GM23338 (cell line): ENCODE results near the gene KCTD15. TPM values are rescaled to one million over a fixed set of nuclear protein-coding genes. Genes with fewer than 3 reads are reported as not detected.

Source experiments
- ATAC-seq: fragments of 200-7000 bp; cut with Tn5 transposase; 3 replicates; pipeline ENCODE4 v1.9.1; 2020
- DNase-seq: peaks from one replicate; pipeline ENCODE4 v3.0.0-alpha.2; 2015; ENCODE audit warnings: low spot score
- H2AFZ ChIP-seq: fragments of 200-600 bp; sonication (generic); 2 replicates; pipeline ENCODE4 v1.8.0; 2016; ENCODE audit warnings: antibody characterized with exemption, mild to moderate bottlenecking, moderate library complexity
- H3F3A ChIP-seq: fragments of 200-600 bp; sonication (generic); replicated peaks from 2 replicates; pipeline ENCODE4 v1.8.0; 2017; ENCODE audit warnings: antibody characterized with exemption, mixed run types, low read depth
- H3K27ac ChIP-seq: fragments of 200-600 bp; sonication (generic); 2 replicates; pipeline ENCODE4 v1.6.1; 2016; ENCODE audit warnings: low read depth
- H3K27me3 ChIP-seq: fragments of 200-600 bp; sonication (generic); 2 replicates; pipeline ENCODE4 v1.8.0; 2016; ENCODE audit warnings: mild to moderate bottlenecking, mixed run types, moderate library complexity; ENCODE audit not compliant: insufficient read depth
- H3K36me3 ChIP-seq: fragments of 200-600 bp; sonication (generic); 2 replicates; pipeline ENCODE4 v1.8.0; 2016; ENCODE audit warnings: mild to moderate bottlenecking; ENCODE audit not compliant: insufficient read depth
- H3K4me1 ChIP-seq: fragments of 200-600 bp; sonication (generic); 2 replicates; pipeline ENCODE4 v1.8.0; 2016; ENCODE audit warnings: mild to moderate bottlenecking, moderate library complexity; ENCODE audit not compliant: insufficient read depth
- H3K4me2 ChIP-seq: fragments of 200-600 bp; sonication (generic); 2 replicates; pipeline ENCODE4 v1.7.1; 2017; ENCODE audit warnings: mixed run types
- H3K4me3 ChIP-seq: fragments of 200-600 bp; sonication (generic); 2 replicates; pipeline ENCODE4 v1.6.1; 2016; ENCODE audit warnings: mixed run types
- H3K79me2 ChIP-seq: fragments of 200-600 bp; sonication (generic); replicated peaks from 2 replicates; pipeline ENCODE4 v1.8.0; 2017; ENCODE audit warnings: mild to moderate bottlenecking; ENCODE audit not compliant: insufficient read depth
- H3K9me2 ChIP-seq: fragments of 200-600 bp; sonication (generic); 2 replicates; pipeline ENCODE4 v1.8.0; 2017; ENCODE audit not compliant: insufficient read depth
- H4K20me1 ChIP-seq: fragments of 200-600 bp; sonication (generic); replicated peaks from 2 replicates; pipeline ENCODE4 v1.8.0; 2017; ENCODE audit warnings: mild to moderate bottlenecking; ENCODE audit not compliant: insufficient read depth
- H3K27ac Mint-ChIP-seq: 2 replicates; pipeline ENCODE4 v1.8.0; 2020; ENCODE audit warnings: inconsistent platforms, mild to moderate bottlenecking, moderate library complexity, mixed read lengths
- H3K27me3 Mint-ChIP-seq: 3 replicates; pipeline ENCODE4 v1.8.0; 2022; ENCODE audit warnings: low read depth, mild to moderate bottlenecking, moderate library complexity, mixed read lengths, inconsistent platforms; ENCODE audit not compliant: insufficient read depth, poor library complexity
- H3K36me3 Mint-ChIP-seq: 3 replicates; pipeline ENCODE4 v1.8.0; 2021; ENCODE audit warnings: low read depth, mild to moderate bottlenecking, inconsistent platforms, moderate library complexity, mixed read lengths
- H3K4me1 Mint-ChIP-seq: 3 replicates; pipeline ENCODE4 v1.8.0; 2020; ENCODE audit warnings: mild to moderate bottlenecking, inconsistent platforms, mixed read lengths
- H3K4me3 Mint-ChIP-seq: 3 replicates; pipeline ENCODE4 v1.8.0; 2021; ENCODE audit warnings: moderate library complexity, mild to moderate bottlenecking, inconsistent platforms, mixed read lengths
- H3K9me3 Mint-ChIP-seq: 3 replicates; pipeline ENCODE4 v1.8.0; 2020; ENCODE audit warnings: moderate library complexity, mild to moderate bottlenecking, inconsistent platforms, mixed read lengths
- CREB1 ChIP-seq: fragments of 250-450 bp; sonication (Bioruptor Pico); IDR thresholded peaks from 2 replicates; pipeline ENCODE4 v1.5.0; 2020; ENCODE audit warnings: low read depth, mild to moderate bottlenecking, moderate library complexity
- EZH2 ChIP-seq: fragments of 200-600 bp; sonication (generic); IDR thresholded peaks from one replicate; pipeline ENCODE4 v1.8.0; 2017; ENCODE audit warnings: antibody characterized with exemption, mild to moderate bottlenecking, low read depth; ENCODE audit not compliant: unreplicated experiment
- EZH2phosphoT487 ChIP-seq: fragments of 200-600 bp; sonication (generic); IDR thresholded peaks from one replicate; pipeline ENCODE4 v1.8.1; 2018; ENCODE audit warnings: antibody characterized with exemption; ENCODE audit not compliant: unreplicated experiment
- JUNB ChIP-seq: IDR thresholded peaks from one replicate; pipeline ENCODE4 v1.6.1; 2016; ENCODE audit warnings: antibody characterized with exemption; ENCODE audit not compliant: unreplicated experiment
- POLR2AphosphoS5 ChIP-seq: IDR thresholded peaks from 2 replicates; pipeline ENCODE4 v1.6.1; 2016; ENCODE audit warnings: antibody characterized with exemption, low read depth
- STAT1 ChIP-seq: IDR thresholded peaks from one replicate; pipeline ENCODE4 v1.6.1; 2016; ENCODE audit warnings: antibody characterized with exemption; ENCODE audit not compliant: unreplicated experiment
- ZNF331 ChIP-seq: fragments of 250-450 bp; sonication (Bioruptor Pico); IDR thresholded peaks from 2 replicates; pipeline ENCODE4 v1.5.0; 2020; ENCODE audit warnings: low read depth, mild to moderate bottlenecking, moderate library complexity
- long read RNA-seq: library from polyadenylated mRNA; unstranded; transcript quantifications from one replicate; pipeline ENCODE4 v2.0.0, GENCODE V29; 2020; ENCODE audit not compliant: unreplicated experiment
- polyA plus RNA-seq: library from polyadenylated mRNA; unstranded; fragments of >200 nt; fragmentation: Nextera tagmentation; extraction: Ambion mirVana; gene quantifications from 2 replicates; pipeline ENCODE4 v1.2.1, GENCODE V29; 2016
- total RNA-seq: library from RNA; depleted of rRNA; stranded (reverse); fragments of >200 nt; shearing (Covaris generic); gene quantifications from 2 replicates; pipeline ENCODE4 v1.2.3, GENCODE V29; 2014; rRNA removed
- TF ChIP-seq, protein P1 (sequence below): IDR thresholded peaks from one replicate; pipeline ENCODE4 v1.6.1; 2018; ENCODE audit warnings: antibody characterized with exemption; ENCODE audit not compliant: unreplicated experiment
- TF ChIP-seq, protein P2 (sequence below): fragments of 250-450 bp; sonication (Bioruptor Pico); IDR thresholded peaks from 2 replicates; pipeline ENCODE4 v1.5.0; 2020; ENCODE audit warnings: mild to moderate bottlenecking, moderate library complexity

KCTD15 gene, protein sequence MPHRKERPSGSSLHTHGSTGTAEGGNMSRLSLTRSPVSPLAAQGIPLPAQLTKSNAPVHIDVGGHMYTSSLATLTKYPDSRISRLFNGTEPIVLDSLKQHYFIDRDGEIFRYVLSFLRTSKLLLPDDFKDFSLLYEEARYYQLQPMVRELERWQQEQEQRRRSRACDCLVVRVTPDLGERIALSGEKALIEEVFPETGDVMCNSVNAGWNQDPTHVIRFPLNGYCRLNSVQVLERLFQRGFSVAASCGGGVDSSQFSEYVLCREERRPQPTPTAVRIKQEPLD
- total RNA-seq (46.9 and 60.1 TPM in 2 replicates), polyA plus RNA-seq (5.1 and 5.8 TPM in 2 replicates)
- long read RNA-seq, partial matches to known transcripts, result 0 of 4 reads
- long read RNA-seq, other reads (novel, unspliced or antisense), result 3 of 4 reads

DNA sequence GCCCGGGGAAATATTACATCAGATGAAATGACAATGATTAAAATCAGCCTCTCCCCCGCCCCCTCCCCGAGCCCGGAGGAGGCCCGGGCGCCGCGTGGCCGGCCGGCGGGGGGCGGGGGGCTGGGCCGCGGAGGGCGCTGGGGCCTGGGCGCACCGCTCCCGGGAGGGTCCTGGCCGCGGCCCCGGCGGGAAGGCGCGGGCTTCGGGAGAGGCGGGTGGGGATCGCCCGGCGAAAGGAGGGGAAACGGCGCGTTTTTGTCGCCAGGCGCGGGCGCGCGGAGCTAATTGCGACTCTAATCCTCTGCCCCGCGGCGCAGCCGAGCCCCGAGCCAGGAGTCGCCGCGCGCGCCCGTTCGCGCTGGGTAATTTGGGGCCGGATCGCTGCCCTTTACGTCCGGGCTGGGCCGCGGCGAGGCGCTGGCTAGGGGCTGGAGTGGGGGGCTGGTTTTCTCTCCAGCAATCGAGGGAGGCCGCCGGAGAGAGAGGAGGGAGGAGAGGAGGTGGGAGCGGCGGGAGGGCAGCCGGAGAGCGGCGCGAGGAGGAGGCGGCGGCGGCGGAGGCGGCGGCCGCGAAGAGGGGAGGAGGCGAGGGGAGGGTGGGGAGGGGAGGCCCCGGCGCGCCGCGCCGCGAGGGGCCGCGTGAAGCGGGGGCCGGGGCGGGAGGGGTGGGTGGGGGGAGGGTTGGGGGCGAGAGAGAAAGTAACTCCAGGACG, at the start of gene KCTD15:
KCTD15 (plus strand) TSS at position 707 of the 712 bp plus-strand sequence. CDS start 3,585 bp downstream, outside the sequence.
- Mint-ChIP-seq H3K36me3 (peaks cover 21% of the 10 kb centered on the region), H3K4me3 (peak within 1 kb of the TSS; percentile 92), H3K27me3 (peaks cover 23% of the 10 kb centered on the region), H3K4me1 (peaks cover 41% of the 10 kb centered on the region), H3K9me3 (no peaks in the 10 kb centered on the region; the same call in 2 of the 3 replicates), H3K27ac (peak within 1 kb of the TSS; percentile 94)
- Histone ChIP-seq H4K20me1 (peaks cover 10% of the 10 kb centered on the region; the same call in 1 of the 2 replicates), H3K9me2 (no peaks in the 10 kb centered on the region), H3K27ac (peak within 1 kb of the TSS; percentile 97), H3F3A (0 out of 2 replicates have a peak, but pooled peaks cover 5% of the 10 kb centered on the region), H3K27me3 (no peaks in the 10 kb centered on the region), H3K79me2 (0 out of 2 replicates have a peak, but pooled peaks cover 4% of the 10 kb centered on the region), H3K4me3 (peak within 1 kb of the TSS; percentile 88), H3K4me2 (peak within 1 kb of the TSS; percentile 96), H3K36me3 (no peaks in the 10 kb centered on the region; the same call in 1 of the 2 replicates), H3K4me1 (peaks cover 24% of the 10 kb centered on the region), H2AFZ (0 out of 2 replicates have a peak within 1 kb of the TSS, but pooled peaks have one; percentile 18)
- ATAC-seq (peak; percentile 2; the same call in 2 of the 3 replicates), DNase-seq (peak; percentile 64)
- TF ChIP-seq JUNB (no peak), CREB1 (CRISPR knock-in tag) (no peak), EZH2 (no peak), POLR2AphosphoS5 (no peak), ZNF331 (CRISPR knock-in tag) (no peak), STAT1 (no peak)

DNA sequence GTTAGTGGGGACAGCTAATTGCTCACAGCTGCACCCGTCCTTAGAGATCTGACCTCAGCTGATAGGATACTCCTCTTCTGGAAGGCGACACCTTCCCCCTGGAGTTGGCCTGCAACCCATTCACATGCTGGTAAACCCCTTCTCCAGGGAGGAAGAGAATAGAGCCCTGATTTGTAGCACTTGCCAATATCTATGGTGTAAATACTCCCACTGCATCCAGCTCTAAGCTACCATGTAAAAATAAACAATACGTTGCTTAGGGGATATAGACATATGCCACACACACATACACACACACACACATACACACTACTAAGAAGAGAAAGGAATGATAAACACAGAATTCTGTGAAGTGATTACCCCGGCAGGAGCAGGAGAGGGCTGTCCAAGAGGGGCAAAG, 49.4 kb upstream of the KCTD15 start:
- Histone ChIP-seq H4K20me1 (peaks cover 3% of the 10 kb centered on the region; the same call in 1 of the 2 replicates), H3K4me3 (no peak overlapping the region), H3K9me2 (no peaks in the 10 kb centered on the region), H3K27ac (no peak overlapping the region), H3K27me3 (no peaks in the 10 kb centered on the region), H3F3A (no peaks in the 10 kb centered on the region), H2AFZ (no peak overlapping the region), H3K79me2 (no peaks in the 10 kb centered on the region), H3K4me1 (no peaks in the 10 kb centered on the region), H3K4me2 (no peak overlapping the region), H3K36me3 (no peaks in the 10 kb centered on the region)
- H3K27ac Mint-ChIP-seq, result no peak overlapping the region
- no peak for ATAC-seq
- H3K9me3 Mint-ChIP-seq, result no peaks in the 10 kb centered on the region
- H3K4me1 Mint-ChIP-seq, result no peaks in the 10 kb centered on the region
- no peak overlapping the region for H3K4me3 Mint-ChIP-seq
- no peak for DNase-seq
- no peaks in the 10 kb centered on the region for H3K27me3 Mint-ChIP-seq
- no peaks in the 10 kb centered on the region; the same call in 2 of the 3 replicates for H3K36me3 Mint-ChIP-seq
- TF ChIP-seq POLR2AphosphoS5 (no peak), EZH2phosphoT487 (no peak), ZNF331 (CRISPR knock-in tag) (no peak), STAT1 (no peak), JUNB (no peak)
- TF ChIP-seq, protein P1, sequence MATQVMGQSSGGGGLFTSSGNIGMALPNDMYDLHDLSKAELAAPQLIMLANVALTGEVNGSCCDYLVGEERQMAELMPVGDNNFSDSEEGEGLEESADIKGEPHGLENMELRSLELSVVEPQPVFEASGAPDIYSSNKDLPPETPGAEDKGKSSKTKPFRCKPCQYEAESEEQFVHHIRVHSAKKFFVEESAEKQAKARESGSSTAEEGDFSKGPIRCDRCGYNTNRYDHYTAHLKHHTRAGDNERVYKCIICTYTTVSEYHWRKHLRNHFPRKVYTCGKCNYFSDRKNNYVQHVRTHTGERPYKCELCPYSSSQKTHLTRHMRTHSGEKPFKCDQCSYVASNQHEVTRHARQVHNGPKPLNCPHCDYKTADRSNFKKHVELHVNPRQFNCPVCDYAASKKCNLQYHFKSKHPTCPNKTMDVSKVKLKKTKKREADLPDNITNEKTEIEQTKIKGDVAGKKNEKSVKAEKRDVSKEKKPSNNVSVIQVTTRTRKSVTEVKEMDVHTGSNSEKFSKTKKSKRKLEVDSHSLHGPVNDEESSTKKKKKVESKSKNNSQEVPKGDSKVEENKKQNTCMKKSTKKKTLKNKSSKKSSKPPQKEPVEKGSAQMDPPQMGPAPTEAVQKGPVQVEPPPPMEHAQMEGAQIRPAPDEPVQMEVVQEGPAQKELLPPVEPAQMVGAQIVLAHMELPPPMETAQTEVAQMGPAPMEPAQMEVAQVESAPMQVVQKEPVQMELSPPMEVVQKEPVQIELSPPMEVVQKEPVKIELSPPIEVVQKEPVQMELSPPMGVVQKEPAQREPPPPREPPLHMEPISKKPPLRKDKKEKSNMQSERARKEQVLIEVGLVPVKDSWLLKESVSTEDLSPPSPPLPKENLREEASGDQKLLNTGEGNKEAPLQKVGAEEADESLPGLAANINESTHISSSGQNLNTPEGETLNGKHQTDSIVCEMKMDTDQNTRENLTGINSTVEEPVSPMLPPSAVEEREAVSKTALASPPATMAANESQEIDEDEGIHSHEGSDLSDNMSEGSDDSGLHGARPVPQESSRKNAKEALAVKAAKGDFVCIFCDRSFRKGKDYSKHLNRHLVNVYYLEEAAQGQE, result no peak
- TF ChIP-seq, protein P2, sequence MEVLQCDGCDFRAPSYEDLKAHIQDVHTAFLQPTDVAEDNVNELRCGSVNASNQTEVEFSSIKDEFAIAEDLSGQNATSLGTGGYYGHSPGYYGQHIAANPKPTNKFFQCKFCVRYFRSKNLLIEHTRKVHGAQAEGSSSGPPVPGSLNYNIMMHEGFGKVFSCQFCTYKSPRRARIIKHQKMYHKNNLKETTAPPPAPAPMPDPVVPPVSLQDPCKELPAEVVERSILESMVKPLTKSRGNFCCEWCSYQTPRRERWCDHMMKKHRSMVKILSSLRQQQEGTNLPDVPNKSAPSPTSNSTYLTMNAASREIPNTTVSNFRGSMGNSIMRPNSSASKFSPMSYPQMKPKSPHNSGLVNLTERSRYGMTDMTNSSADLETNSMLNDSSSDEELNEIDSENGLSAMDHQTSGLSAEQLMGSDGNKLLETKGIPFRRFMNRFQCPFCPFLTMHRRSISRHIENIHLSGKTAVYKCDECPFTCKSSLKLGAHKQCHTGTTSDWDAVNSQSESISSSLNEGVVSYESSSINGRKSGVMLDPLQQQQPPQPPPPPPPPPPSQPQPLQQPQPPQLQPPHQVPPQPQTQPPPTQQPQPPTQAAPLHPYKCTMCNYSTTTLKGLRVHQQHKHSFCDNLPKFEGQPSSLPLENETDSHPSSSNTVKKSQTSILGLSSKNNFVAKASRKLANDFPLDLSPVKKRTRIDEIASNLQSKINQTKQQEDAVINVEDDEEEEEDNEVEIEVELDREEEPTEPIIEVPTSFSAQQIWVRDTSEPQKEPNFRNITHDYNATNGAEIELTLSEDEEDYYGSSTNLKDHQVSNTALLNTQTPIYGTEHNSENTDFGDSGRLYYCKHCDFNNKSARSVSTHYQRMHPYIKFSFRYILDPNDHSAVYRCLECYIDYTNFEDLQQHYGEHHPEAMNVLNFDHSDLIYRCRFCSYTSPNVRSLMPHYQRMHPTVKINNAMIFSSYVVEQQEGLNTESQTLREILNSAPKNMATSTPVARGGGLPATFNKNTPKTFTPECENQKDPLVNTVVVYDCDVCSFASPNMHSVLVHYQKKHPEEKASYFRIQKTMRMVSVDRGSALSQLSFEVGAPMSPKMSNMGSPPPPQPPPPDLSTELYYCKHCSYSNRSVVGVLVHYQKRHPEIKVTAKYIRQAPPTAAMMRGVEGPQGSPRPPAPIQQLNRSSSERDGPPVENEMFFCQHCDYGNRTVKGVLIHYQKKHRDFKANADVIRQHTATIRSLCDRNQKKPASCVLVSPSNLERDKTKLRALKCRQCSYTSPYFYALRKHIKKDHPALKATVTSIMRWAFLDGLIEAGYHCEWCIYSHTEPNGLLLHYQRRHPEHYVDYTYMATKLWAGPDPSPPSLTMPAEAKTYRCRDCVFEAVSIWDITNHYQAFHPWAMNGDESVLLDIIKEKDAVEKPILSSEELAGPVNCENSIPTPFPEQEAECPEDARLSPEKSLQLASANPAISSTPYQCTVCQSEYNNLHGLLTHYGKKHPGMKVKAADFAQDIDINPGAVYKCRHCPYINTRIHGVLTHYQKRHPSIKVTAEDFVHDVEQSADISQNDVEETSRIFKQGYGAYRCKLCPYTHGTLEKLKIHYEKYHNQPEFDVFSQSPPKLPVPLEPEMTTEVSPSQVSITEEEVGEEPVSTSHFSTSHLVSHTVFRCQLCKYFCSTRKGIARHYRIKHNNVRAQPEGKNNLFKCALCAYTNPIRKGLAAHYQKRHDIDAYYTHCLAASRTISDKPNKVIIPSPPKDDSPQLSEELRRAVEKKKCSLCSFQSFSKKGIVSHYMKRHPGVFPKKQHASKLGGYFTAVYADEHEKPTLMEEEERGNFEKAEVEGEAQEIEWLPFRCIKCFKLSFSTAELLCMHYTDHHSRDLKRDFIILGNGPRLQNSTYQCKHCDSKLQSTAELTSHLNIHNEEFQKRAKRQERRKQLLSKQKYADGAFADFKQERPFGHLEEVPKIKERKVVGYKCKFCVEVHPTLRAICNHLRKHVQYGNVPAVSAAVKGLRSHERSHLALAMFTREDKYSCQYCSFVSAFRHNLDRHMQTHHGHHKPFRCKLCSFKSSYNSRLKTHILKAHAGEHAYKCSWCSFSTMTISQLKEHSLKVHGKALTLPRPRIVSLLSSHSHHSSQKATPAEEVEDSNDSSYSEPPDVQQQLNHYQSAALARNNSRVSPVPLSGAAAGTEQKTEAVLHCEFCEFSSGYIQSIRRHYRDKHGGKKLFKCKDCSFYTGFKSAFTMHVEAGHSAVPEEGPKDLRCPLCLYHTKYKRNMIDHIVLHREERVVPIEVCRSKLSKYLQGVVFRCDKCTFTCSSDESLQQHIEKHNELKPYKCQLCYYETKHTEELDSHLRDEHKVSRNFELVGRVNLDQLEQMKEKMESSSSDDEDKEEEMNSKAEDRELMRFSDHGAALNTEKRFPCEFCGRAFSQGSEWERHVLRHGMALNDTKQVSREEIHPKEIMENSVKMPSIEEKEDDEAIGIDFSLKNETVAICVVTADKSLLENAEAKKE (CRISPR knock-in tag), result no peak
